Hepatocyte (in vitro differentiated cells): ENCODE results near the gene TYMS.

ENCODE experiments used
- CTCF ChIP-seq: fragments of 200-600 bp; sonication (generic); IDR thresholded peaks from 2 replicates; pipeline ENCODE4 v1.5.1; 2016; ENCODE audit warnings: antibody characterized with exemption, mild to moderate bottlenecking; ENCODE audit not compliant: poor library complexity
- EZH2 ChIP-seq: fragments of 200-600 bp; sonication (generic); IDR thresholded peaks from 2 replicates; pipeline ENCODE4 v1.6.1; 2016; ENCODE audit warnings: antibody characterized with exemption, mild to moderate bottlenecking, borderline replicate concordance
- EZH2phosphoT487 ChIP-seq: fragments of 200-600 bp; sonication (generic); IDR thresholded peaks from one replicate; pipeline ENCODE4 v1.6.1; 2018; ENCODE audit warnings: antibody characterized with exemption, mild to moderate bottlenecking, low read depth, moderate library complexity; ENCODE audit not compliant: unreplicated experiment, severe bottlenecking

DNA sequence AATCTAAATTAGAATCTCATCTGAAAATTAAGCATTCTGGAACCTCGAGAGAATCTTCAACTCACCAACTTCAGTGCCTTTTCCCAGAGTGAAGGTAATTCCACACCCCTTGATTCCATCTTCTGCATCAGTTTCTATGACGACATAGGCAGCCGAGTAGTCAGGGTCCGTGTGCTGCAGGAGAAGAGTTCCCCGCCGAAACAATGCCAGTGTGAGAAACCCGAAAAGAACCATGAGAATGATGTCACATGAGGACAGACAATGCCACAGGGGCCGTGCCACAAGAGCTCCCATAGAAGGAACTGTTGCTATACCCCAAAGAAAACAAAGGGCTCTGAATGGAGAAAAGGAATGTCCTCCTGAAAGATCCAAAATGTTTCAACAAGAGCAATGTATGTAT lies 49.0 kb downstream of the TYMS start:
- TF ChIP-seq CTCF (no peak), EZH2 (no peak), EZH2phosphoT487 (no peak)
